HCT116 (cell line): ENCODE results near the gene FANK1.

ENCODE experiments used
- EGR1 ChIP-seq: IDR thresholded peaks from 2 replicates; pipeline ENCODE4 v1.6.1; 2012; ENCODE audit warnings: low read depth
- EZH2 ChIP-seq: fragments of 200-600 bp; sonication (generic); IDR thresholded peaks from 2 replicates; pipeline ENCODE4 v1.6.1; 2017; ENCODE audit warnings: antibody characterized with exemption, mixed run types
- EZH2phosphoT487 ChIP-seq: fragments of 200-600 bp; IDR thresholded peaks from 2 replicates; pipeline ENCODE4 v1.6.1; 2018; ENCODE audit warnings: antibody characterized with exemption, borderline replicate concordance
- JUND ChIP-seq: IDR thresholded peaks from 2 replicates; pipeline ENCODE4 v1.6.1; 2012
- POLR2A ChIP-seq: IDR thresholded peaks from 2 replicates; pipeline ENCODE4 v1.7.0; 2011; ENCODE audit warnings: borderline replicate concordance; ENCODE audit not compliant: insufficient read depth, insufficient read length; ENCODE audit errors: extremely low read depth
- POLR2AphosphoS5 ChIP-seq: IDR thresholded peaks from 2 replicates; pipeline ENCODE4 v1.6.1; 2011; ENCODE audit warnings: mild to moderate bottlenecking, low read depth, low read length, moderate library complexity
- RAD21 ChIP-seq: IDR thresholded peaks from 2 replicates; pipeline ENCODE4 v1.6.1; 2012; ENCODE audit warnings: low read depth, mild to moderate bottlenecking
- SIN3A ChIP-seq: IDR thresholded peaks from 2 replicates; pipeline ENCODE4 v1.6.1; 2012; ENCODE audit warnings: low read depth
- YY1 ChIP-seq: IDR thresholded peaks from 2 replicates; pipeline ENCODE4 v1.6.1; 2011; ENCODE audit warnings: low read length, low read depth, moderate library complexity, mild to moderate bottlenecking; ENCODE audit not compliant: insufficient replicate concordance; ENCODE audit errors: extremely low read depth
- ZFX ChIP-seq: fragments of 450-650 bp; IDR thresholded peaks from 2 replicates; pipeline ENCODE4 v1.6.1; 2017
- ZNF274 ChIP-seq: fragments of 200-500 bp; sonication (Bioruptor generic); IDR thresholded peaks from 2 replicates; pipeline ENCODE4 v1.6.1; 2014; ENCODE audit warnings: mild to moderate bottlenecking, low read depth, low read length, inconsistent platforms
- TF ChIP-seq, protein P1 (sequence below): IDR thresholded peaks from 2 replicates; pipeline ENCODE4 v1.6.1; 2012; ENCODE audit warnings: low read depth
- TF ChIP-seq, protein P2 (sequence below), 3 experiments: fragments of 200-600 bp in 1 of 3; sonication (generic) in 1 of 3; IDR thresholded peaks in 2 of 3; conservative IDR thresholded peaks in 1 of 3; 2 replicates each; pipeline ENCODE4 v1.5.1; 2012 to 2017; ENCODE audit warnings: low read depth in 2 of 3, low read length in 2 of 3, antibody characterized with exemption in 1 of 3, borderline replicate concordance in 1 of 3, control low read depth in 1 of 3, mild to moderate bottlenecking in 1 of 3, mixed read lengths in 1 of 3, mixed run types in 1 of 3, moderate library complexity in 1 of 3; ENCODE audit not compliant: insufficient read depth in 1 of 3
- TF ChIP-seq, protein P3 (sequence below): IDR thresholded peaks from 2 replicates; pipeline ENCODE4 v1.6.1; 2012

DNA sequence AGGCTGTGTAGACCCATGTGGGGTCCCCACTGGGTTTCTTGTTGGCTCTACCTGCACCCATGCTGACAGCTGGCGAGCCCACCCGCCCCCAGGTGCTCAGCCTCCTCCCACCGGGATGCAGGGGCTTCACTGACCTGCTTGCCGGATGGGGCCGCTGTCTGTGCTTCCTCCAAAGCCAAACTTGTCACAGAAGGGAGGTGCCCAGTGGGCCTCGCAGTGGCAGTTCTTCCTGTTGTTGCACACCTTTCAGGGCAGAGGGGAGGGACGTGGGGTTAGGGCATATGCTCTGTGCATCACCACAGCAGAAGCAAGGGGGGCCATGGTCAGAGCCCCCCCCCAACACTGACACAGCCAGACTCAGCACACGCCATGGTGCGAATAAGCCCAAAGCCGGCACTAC is 146.5 kb downstream of the FANK1 start:
- TF ChIP-seq, protein P1, sequence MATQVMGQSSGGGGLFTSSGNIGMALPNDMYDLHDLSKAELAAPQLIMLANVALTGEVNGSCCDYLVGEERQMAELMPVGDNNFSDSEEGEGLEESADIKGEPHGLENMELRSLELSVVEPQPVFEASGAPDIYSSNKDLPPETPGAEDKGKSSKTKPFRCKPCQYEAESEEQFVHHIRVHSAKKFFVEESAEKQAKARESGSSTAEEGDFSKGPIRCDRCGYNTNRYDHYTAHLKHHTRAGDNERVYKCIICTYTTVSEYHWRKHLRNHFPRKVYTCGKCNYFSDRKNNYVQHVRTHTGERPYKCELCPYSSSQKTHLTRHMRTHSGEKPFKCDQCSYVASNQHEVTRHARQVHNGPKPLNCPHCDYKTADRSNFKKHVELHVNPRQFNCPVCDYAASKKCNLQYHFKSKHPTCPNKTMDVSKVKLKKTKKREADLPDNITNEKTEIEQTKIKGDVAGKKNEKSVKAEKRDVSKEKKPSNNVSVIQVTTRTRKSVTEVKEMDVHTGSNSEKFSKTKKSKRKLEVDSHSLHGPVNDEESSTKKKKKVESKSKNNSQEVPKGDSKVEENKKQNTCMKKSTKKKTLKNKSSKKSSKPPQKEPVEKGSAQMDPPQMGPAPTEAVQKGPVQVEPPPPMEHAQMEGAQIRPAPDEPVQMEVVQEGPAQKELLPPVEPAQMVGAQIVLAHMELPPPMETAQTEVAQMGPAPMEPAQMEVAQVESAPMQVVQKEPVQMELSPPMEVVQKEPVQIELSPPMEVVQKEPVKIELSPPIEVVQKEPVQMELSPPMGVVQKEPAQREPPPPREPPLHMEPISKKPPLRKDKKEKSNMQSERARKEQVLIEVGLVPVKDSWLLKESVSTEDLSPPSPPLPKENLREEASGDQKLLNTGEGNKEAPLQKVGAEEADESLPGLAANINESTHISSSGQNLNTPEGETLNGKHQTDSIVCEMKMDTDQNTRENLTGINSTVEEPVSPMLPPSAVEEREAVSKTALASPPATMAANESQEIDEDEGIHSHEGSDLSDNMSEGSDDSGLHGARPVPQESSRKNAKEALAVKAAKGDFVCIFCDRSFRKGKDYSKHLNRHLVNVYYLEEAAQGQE, result no peak
- TF ChIP-seq EZH2phosphoT487 (no peak), POLR2A (no peak), EZH2 (no peak), RAD21 (no peak), POLR2AphosphoS5 (no peak), YY1 (no peak), SIN3A (no peak), JUND (no peak), EGR1 (no peak), ZNF274 (no peak), ZFX (no peak)
- TF ChIP-seq, protein P2, sequence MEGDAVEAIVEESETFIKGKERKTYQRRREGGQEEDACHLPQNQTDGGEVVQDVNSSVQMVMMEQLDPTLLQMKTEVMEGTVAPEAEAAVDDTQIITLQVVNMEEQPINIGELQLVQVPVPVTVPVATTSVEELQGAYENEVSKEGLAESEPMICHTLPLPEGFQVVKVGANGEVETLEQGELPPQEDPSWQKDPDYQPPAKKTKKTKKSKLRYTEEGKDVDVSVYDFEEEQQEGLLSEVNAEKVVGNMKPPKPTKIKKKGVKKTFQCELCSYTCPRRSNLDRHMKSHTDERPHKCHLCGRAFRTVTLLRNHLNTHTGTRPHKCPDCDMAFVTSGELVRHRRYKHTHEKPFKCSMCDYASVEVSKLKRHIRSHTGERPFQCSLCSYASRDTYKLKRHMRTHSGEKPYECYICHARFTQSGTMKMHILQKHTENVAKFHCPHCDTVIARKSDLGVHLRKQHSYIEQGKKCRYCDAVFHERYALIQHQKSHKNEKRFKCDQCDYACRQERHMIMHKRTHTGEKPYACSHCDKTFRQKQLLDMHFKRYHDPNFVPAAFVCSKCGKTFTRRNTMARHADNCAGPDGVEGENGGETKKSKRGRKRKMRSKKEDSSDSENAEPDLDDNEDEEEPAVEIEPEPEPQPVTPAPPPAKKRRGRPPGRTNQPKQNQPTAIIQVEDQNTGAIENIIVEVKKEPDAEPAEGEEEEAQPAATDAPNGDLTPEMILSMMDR (IDR thresholded peaks at IDR 0.05 in 2 of 3, conservative IDR thresholded peaks at IDR 0.05 in 1 of 3; ENCODE audit: borderline replicate concordance in 1 of 3, insufficient read depth in 1 of 3, low read depth in 2 of 3, low read length in 2 of 3), result no peak
- TF ChIP-seq, protein P3, sequence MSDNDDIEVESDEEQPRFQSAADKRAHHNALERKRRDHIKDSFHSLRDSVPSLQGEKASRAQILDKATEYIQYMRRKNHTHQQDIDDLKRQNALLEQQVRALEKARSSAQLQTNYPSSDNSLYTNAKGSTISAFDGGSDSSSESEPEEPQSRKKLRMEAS, result no peak
